ENCODE data around the gene TMEM33.

The TMEM33 gene

DNA sequence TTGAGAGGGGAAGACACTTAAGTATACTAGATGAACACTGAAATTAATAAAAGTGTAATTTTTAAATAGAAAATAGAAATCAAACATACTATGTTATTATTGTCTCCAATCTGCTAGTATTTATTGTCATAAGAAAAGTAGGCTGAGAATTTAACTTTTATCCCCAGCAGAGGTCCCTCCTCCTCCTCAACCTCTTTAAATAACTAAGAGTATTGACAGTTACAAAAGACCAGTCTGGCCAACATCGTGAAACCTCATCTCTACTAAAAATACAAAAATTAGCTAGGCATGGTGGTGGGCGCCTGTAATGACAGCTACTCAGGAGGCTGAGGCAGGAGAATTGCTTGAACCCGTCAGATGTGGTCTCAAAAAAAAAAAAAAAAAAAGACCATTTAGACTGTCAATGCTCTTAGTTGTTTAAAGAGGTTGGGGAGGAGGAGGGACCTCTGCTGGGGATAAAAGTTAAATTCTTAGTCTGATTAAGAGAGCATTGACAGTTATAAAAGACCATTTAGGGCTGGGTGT is 59.3 kb downstream of the TMEM33 start:
- H3K4me3 ChIP-seq (ENCODE audit: low read depth, low read length): no peak overlapping the region

DNA sequence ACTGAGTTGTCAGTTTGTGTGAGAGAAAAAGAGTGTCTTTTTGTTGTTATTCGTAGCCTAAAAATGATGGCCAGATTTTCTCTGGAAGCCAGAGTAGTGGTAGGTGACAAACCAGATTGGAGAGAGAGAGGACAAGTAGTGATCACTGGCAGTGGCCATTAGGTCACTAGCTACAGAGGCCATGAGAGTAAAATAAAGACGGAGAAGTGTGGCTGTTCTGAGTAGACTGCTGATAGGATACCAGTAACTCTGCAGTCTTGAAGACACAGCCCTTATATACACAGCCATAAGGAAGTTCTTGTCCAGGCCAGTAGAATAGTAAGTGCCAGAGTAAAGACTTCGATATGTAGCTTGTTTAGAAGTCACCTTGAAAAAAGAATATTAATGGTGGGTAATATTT is 62.8 kb downstream of the TMEM33 start:
- no peak overlapping the region for H3K4me3 ChIP-seq (ENCODE audit: low read depth, low read length)

- H3K4me3 ChIP-seq (ENCODE audit: low read depth, low read length): no peak overlapping the region
These were observed 64.1 kb downstream of the TMEM33 start for GRCh38 chr4:41999321-41999720.

DNA sequence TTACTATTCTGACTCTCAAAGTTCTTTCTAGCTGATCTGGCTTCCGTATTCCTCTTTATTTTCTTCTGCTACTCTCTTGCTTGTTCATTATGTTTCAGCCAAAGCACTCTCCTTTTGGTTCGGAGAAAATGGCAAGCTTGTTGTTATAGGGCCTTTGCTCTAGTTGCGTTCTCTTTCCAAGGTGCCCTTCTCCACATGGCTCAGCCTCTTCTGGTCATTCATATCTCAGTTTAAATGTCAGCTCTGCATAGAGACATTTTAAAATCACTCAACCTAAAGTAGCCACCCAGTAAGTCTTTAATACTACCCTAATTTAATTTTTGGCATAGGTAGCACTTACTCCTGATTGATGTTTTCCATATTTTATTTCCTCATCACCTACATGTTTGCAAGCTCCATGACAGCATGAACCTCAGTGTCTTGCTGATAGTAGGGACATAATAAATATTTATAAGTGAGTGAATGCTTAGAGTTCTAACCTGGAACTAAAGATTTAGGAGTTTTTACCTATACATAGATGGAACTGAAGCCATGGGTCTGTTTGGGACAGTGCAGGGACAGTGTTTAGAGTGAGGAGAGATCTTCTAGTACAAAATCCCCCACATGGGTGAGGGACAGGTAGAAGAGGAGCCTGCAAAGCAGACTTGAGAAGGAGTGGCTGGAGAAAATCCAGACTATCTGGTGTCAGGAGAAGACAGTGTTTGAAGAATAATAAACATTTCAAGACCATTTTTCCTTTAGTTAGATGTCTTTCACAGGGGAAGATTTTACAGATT is 73.0 kb downstream of the TMEM33 start:
- H3K4me3 ChIP-seq (ENCODE audit: low read depth, low read length): no peak overlapping the region

All from iPS-11a (cell line).